Activated naive CD8-positive, alpha-beta T cell (primary cell): Measurements from ENCODE around the gene LCE3B.

ENCODE experiments used
- H3K27ac Mint-ChIP-seq: one replicate; pipeline ENCODE4 v1.8.0; 2021; ENCODE audit warnings: mixed read lengths
- H3K27me3 Mint-ChIP-seq: one replicate; pipeline ENCODE4 v1.8.0; 2021; ENCODE audit warnings: mixed read lengths
- H3K36me3 Mint-ChIP-seq: one replicate; pipeline ENCODE4 v1.8.0; 2021; ENCODE audit warnings: mixed read lengths
- H3K4me1 Mint-ChIP-seq: one replicate; pipeline ENCODE4 v1.8.0; 2021; ENCODE audit warnings: low read depth, mixed read lengths
- H3K4me3 Mint-ChIP-seq: one replicate; pipeline ENCODE4 v1.8.0; 2021; ENCODE audit warnings: mild to moderate bottlenecking, mixed read lengths
- H3K9me3 Mint-ChIP-seq: one replicate; pipeline ENCODE4 v1.8.0; 2021; ENCODE audit warnings: low read depth, mixed read lengths

The LCE3B gene

GRCh38 chr1:152630596-152630995, 17.0 kb downstream of the LCE3B start:
- Mint-ChIP-seq H3K9me3 (no peaks in the 10 kb centered on the region), H3K27ac (no peak overlapping the region), H3K27me3 (peaks cover 17% of the 10 kb centered on the region), H3K4me1 (no peaks in the 10 kb centered on the region), H3K36me3 (no peaks in the 10 kb centered on the region), H3K4me3 (no peak overlapping the region)

- no peak overlapping the region for H3K4me3 Mint-ChIP-seq
- no peaks in the 10 kb centered on the region for H3K36me3 Mint-ChIP-seq
- H3K27ac Mint-ChIP-seq, result no peak overlapping the region
- no peaks in the 10 kb centered on the region for H3K4me1 Mint-ChIP-seq
- H3K27me3 Mint-ChIP-seq, result peaks cover 4% of the 10 kb centered on the region
- H3K9me3 Mint-ChIP-seq, result peaks cover 7% of the 10 kb centered on the region
Measured at GRCh38 chr1:152640351-152640750, 26.7 kb downstream of the LCE3B start.

- Mint-ChIP-seq H3K36me3 (no peaks in the 10 kb centered on the region), H3K4me3 (no peak overlapping the region), H3K4me1 (no peaks in the 10 kb centered on the region), H3K27me3 (peaks cover 12% of the 10 kb centered on the region), H3K9me3 (peaks cover 6% of the 10 kb centered on the region), H3K27ac (no peak overlapping the region)
Measured at GRCh38 chr1:152643945-152644344, 30.3 kb downstream of the LCE3B start.

GRCh38 chr1:152645146-152645545, 31.5 kb downstream of the LCE3B start:
- H3K27me3 Mint-ChIP-seq, result peaks cover 13% of the 10 kb centered on the region
- H3K4me1 Mint-ChIP-seq, result no peaks in the 10 kb centered on the region
- no peaks in the 10 kb centered on the region for H3K36me3 Mint-ChIP-seq
- H3K9me3 Mint-ChIP-seq, result no peaks in the 10 kb centered on the region
- no peak overlapping the region for H3K4me3 Mint-ChIP-seq
- no peak overlapping the region for H3K27ac Mint-ChIP-seq

GRCh38 chr1:152646656-152647055, 33.0 kb downstream of the LCE3B start:
- no peak overlapping the region for H3K4me3 Mint-ChIP-seq
- peaks cover 14% of the 10 kb centered on the region for H3K27me3 Mint-ChIP-seq

GRCh38 chr1:152654110-152654509, 40.5 kb downstream of the LCE3B start:
- peaks cover 6% of the 10 kb centered on the region for H3K27me3 Mint-ChIP-seq
- no peak overlapping the region for H3K4me3 Mint-ChIP-seq

More at GRCh38 chr1:152646656-152647055, 33.0 kb downstream of the LCE3B start:
- Mint-ChIP-seq H3K9me3 (no peaks in the 10 kb centered on the region), H3K36me3 (no peaks in the 10 kb centered on the region), H3K4me1 (no peaks in the 10 kb centered on the region), H3K27ac (no peak overlapping the region)

GRCh38 chr1:152656459-152656858, 42.8 kb downstream of the LCE3B start:
- H3K36me3 Mint-ChIP-seq, result no peaks in the 10 kb centered on the region
- no peaks in the 10 kb centered on the region for H3K9me3 Mint-ChIP-seq
- H3K27me3 Mint-ChIP-seq, result peaks cover 5% of the 10 kb centered on the region
- H3K4me3 Mint-ChIP-seq, result no peak overlapping the region
- peaks cover 2% of the 10 kb centered on the region for H3K4me1 Mint-ChIP-seq
- no peak overlapping the region for H3K27ac Mint-ChIP-seq

More at GRCh38 chr1:152654110-152654509, 40.5 kb downstream of the LCE3B start:
- Mint-ChIP-seq H3K36me3 (no peaks in the 10 kb centered on the region), H3K27ac (no peak overlapping the region), H3K4me1 (peaks cover 2% of the 10 kb centered on the region), H3K9me3 (no peaks in the 10 kb centered on the region)

- Mint-ChIP-seq H3K27ac (no peak overlapping the region), H3K4me3 (no peak overlapping the region), H3K4me1 (peaks cover 2% of the 10 kb centered on the region), H3K9me3 (no peaks in the 10 kb centered on the region), H3K27me3 (peaks cover 4% of the 10 kb centered on the region), H3K36me3 (no peaks in the 10 kb centered on the region)
Measured at GRCh38 chr1:152657677-152658076, 44.1 kb downstream of the LCE3B start.

GRCh38 chr1:152658649-152659048, 45.0 kb downstream of the LCE3B start:
- H3K27me3 Mint-ChIP-seq, result peaks cover 2% of the 10 kb centered on the region
- H3K4me1 Mint-ChIP-seq, result peaks cover 2% of the 10 kb centered on the region
- H3K36me3 Mint-ChIP-seq, result no peaks in the 10 kb centered on the region
- no peak overlapping the region for H3K4me3 Mint-ChIP-seq
- H3K27ac Mint-ChIP-seq, result no peak overlapping the region
- no peaks in the 10 kb centered on the region for H3K9me3 Mint-ChIP-seq

- no peak within 1 kb of the TSS for H3K27ac Mint-ChIP-seq
- no peaks in the 10 kb centered on the region for H3K9me3 Mint-ChIP-seq
- H3K4me1 Mint-ChIP-seq, result no peaks in the 10 kb centered on the region
- H3K27me3 Mint-ChIP-seq, result peaks cover 7% of the 10 kb centered on the region
- H3K4me3 Mint-ChIP-seq, result no peak within 1 kb of the TSS
- H3K36me3 Mint-ChIP-seq, result no peaks in the 10 kb centered on the region
Measured at GRCh38 chr1:152663098-152663497, 49.5 kb downstream of the LCE3B start, which contains the start of gene LCE2D. Gene LCE2D (plus strand): TSS chr1:152663380. CDS start chr1:152664106, 726 bp downstream.
